K562 (cell line): Measurements from ENCODE around the gene FKBP9. TPM values are rescaled to one million over a fixed set of nuclear protein-coding genes. Genes with fewer than 3 reads are reported as not detected.
A peak's percentile ranks its signal among the peaks of the same experiment; 100 is the strongest.

Source experiments
- ATAC-seq: fragments of 200-7000 bp; cut with Tn5 transposase; 3 replicates; pipeline ENCODE4 v1.9.1; 2020; ENCODE audit warnings: moderate library complexity
- BruUV-seq: library from RNA; stranded (reverse); fragments of 400-500 nt; replicated peaks from 2 replicates; lab custom pipeline; 2021; lab: Mats Ljungman, UMichigan
- CTCF ChIA-PET: fragments of 300-600 bp; formaldehyde crosslinking; extraction: SDS; loops from one replicate; lab custom pipeline; 2021; ENCODE audit warnings: low intra/inter-chr PET ratio; lab: Yijun Ruan, JAX
- POLR2A ChIA-PET: fragments of 300-600, 350-650 bp; sonication (Branson Sonifier 250); formaldehyde crosslinking; extraction: SDS; loops from one replicate; lab custom pipeline; 2021; ENCODE audit warnings: antibody characterized with exemption, inconsistent platforms; lab: Yijun Ruan, JAX
- DNase-seq, 4 experiments: peaks; one replicate each; pipeline versions ENCODE4 v3.0.0 to v3.0.0-alpha.2; 2011 to 2018; ENCODE audit warnings: low spot score in 3 of 4, mixed read lengths in 3 of 4; ENCODE audit errors: extremely low read depth in 1 of 4
- FAIRE-seq: peaks from 2 replicates; lab custom pipeline; 2011; peaks lifted over from hg19 to GRCh38; lab: Jason Lieb, UNC
- H2AFZ ChIP-seq: 2 replicates; pipeline ENCODE4 v1.6.0; 2011; ENCODE audit warnings: low read depth, low read length, control low read depth, inconsistent platforms
- H3K27ac ChIP-seq: fragments of 200-600 bp; 3 replicates; pipeline ENCODE4 v1.8.0; 2011; ENCODE audit warnings: low read depth, mild to moderate bottlenecking, control low read depth, inconsistent platforms, low read length, moderate library complexity, mixed read lengths; ENCODE audit errors: extremely low read depth
- H3K27me3 ChIP-seq, 2 experiments: fragments of 300-600 bp in 1 of 2; 2 replicates in 1 of 2; 3 replicates in 1 of 2; pipeline versions ENCODE4 v1.6.0 to v1.8.0; 2011; ENCODE audit warnings: inconsistent platforms in 2 of 2, low read length in 2 of 2, mild to moderate bottlenecking in 1 of 2, mixed read lengths in 1 of 2, moderate library complexity in 1 of 2; ENCODE audit not compliant: control insufficient read depth in 2 of 2, insufficient read depth in 2 of 2
- H3K36me3 ChIP-seq: fragments of 300-600 bp; 3 replicates; pipeline ENCODE4 v1.8.0; 2011; ENCODE audit warnings: mild to moderate bottlenecking, low read length, inconsistent platforms; ENCODE audit not compliant: control insufficient read depth, insufficient read depth
- H3K4me1 ChIP-seq, 2 experiments: fragments of 200-600 bp in 1 of 2; replicated peaks in 1 of 2; 2 replicates in 1 of 2; 3 replicates in 1 of 2; pipeline versions ENCODE4 v1.5.1 to v1.8.0; 2011; ENCODE audit warnings: inconsistent platforms in 2 of 2, low read length in 2 of 2, mild to moderate bottlenecking in 1 of 2, mixed read lengths in 1 of 2, moderate library complexity in 1 of 2; ENCODE audit not compliant: control insufficient read depth in 2 of 2, insufficient read depth in 2 of 2
- H3K4me2 ChIP-seq: 2 replicates; pipeline ENCODE4 v1.6.1; 2011; ENCODE audit warnings: low read length, control low read depth, inconsistent platforms, mixed read lengths; ENCODE audit not compliant: insufficient read depth
- H3K4me3 ChIP-seq: fragments of 200-600 bp; sonication (generic), shearing (Covaris generic); 2 replicates; pipeline ENCODE4 v1.5.1; 2016; ENCODE audit warnings: control low read depth, inconsistent platforms
- H3K79me2 ChIP-seq: fragments of 200-600 bp; 3 replicates; pipeline ENCODE4 v1.8.0; 2011; ENCODE audit warnings: low read length, inconsistent platforms; ENCODE audit not compliant: control insufficient read depth, insufficient read depth
- H3K9ac ChIP-seq, 2 experiments: 2 replicates each; pipeline versions ENCODE4 v1.6.0 to v1.6.1; 2011; ENCODE audit warnings: low read depth in 2 of 2, low read length in 2 of 2, control low read depth in 1 of 2, inconsistent platforms in 1 of 2, mild to moderate bottlenecking in 1 of 2, mixed read lengths in 1 of 2; ENCODE audit not compliant: insufficient read depth in 1 of 2
- H3K9me1 ChIP-seq: one replicate; pipeline ENCODE4 v1.6.0; 2011; ENCODE audit warnings: inconsistent platforms, mild to moderate bottlenecking, low read length, moderate library complexity; ENCODE audit not compliant: control insufficient read depth, insufficient read depth
- H3K9me3 ChIP-seq: replicated peaks from 2 replicates; pipeline ENCODE4 v1.5.1; 2011; ENCODE audit warnings: low read depth, low read length, inconsistent platforms; ENCODE audit not compliant: control insufficient read depth, insufficient read depth
- H4K20me1 ChIP-seq: replicated peaks from 2 replicates; pipeline ENCODE4 v1.6.1; 2011; ENCODE audit warnings: low read length, inconsistent platforms, mixed read lengths; ENCODE audit not compliant: control insufficient read depth, insufficient read depth
- MEF2A ChIP-seq: IDR thresholded peaks from 2 replicates; pipeline ENCODE4 v1.6.1; 2011; ENCODE audit warnings: low read depth, mild to moderate bottlenecking, low read length, moderate library complexity; ENCODE audit not compliant: control insufficient read depth
- SUPT5H ChIP-seq: fragments of 450-650 bp; IDR thresholded peaks from 2 replicates; pipeline ENCODE4 v1.6.1; 2016
- WGBS: fragments of 100-300 bp; shearing (Covaris generic); methylation state at CpG from one replicate; pipeline ENCODE4 v1.1.6; 2016; ENCODE audit warnings: low coverage, mixed read lengths; ENCODE audit not compliant: insufficient coverage; ENCODE audit errors: missing lambda C conversion rate; 5-methylcytosine and 5-hydroxymethylcytosine counted together
- in situ Hi-C: fragments of 300-500 bp; cut with MboI; formaldehyde crosslinking; loops from 4 replicates; pipeline ENCODE4 v1.15.0; 2018; ENCODE audit warnings: inconsistent platforms, mixed read lengths
- intact Hi-C: fragments of 100-400 bp; cut with micrococcal nuclease; formaldehyde crosslinking; loops from 2 replicates; pipeline ENCODE4 v1.14.2; 2022
- polyA plus RNA-seq, 8 experiments: library from polyadenylated mRNA; depleted of rRNA in 4 of 8; stranded (reverse) in 5 of 8; unstranded in 3 of 8; fragments of >200 nt; fragmentation: Nextera tagmentation in 2 of 8; fragmentation: Illumina TruSeq in 1 of 8; extraction: Ambion mirVana in 2 of 8; extraction: Trizol in 1 of 8; gene quantifications; 2 replicates each; pipeline versions ENCODE4 v1.2.1 to v1.2.3, GENCODE V29; 2011 to 2014; ENCODE audit warnings: inconsistent platforms in 1 of 8, missing spikeins in 1 of 8
- total RNA-seq, 7 experiments: library from RNA; depleted of rRNA in 6 of 7; stranded (reverse); fragments of >200 nt in 6 of 7; fragmentation: Illumina TruSeq in 2 of 7; extraction: Trizol in 2 of 7; gene quantifications; 2 replicates each; pipeline versions ENCODE4 v1.2.1 to v1.2.3, GENCODE V29; 2011 to 2021; ENCODE audit warnings: low replicate concordance in 1 of 7
- TF ChIP-seq, protein P1 (sequence below), 2 experiments: fragments of 450-650 bp in 1 of 2; sonication (generic) in 1 of 2; formaldehyde crosslinking in 1 of 2; IDR thresholded peaks in 1 of 2; conservative IDR thresholded peaks in 1 of 2; 2 replicates each; pipeline versions ENCODE4 v1.6.1 to v1.8.1; 2016 to 2023; ENCODE audit warnings: mild to moderate bottlenecking in 2 of 2, moderate library complexity in 2 of 2, inconsistent platforms in 1 of 2, missing genetic modification reagents in 1 of 2

FKBP9 gene
- total and polyA plus RNA-seq, 9 of the 15 experiments (the other 6 are each of a cell fraction or from before 2014, with no cell fraction given) = 5.9 to 23.7 (median 15.8) TPM

DNA sequence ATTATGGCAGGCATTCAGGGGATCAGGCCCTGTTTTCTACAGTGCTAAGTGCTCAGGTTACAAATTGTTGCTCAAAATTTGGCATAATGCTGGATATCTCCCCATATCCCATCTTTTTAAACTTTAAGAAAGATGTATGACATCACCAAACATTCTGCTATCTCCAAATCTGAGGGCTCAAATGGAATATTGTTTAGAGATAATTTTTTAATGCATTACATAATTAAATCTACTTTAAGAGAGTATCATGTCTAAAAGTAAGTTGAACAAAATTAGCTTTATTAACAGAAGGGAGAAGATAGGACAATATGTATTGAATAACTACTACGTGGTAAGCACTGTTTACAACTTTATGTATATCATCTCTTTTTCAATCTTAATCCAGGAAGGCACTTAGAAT is 91.5 kb downstream of the FKBP9 start:
- FAIRE-seq (no peak), ATAC-seq (no peak), DNase-seq (no peak)
- POLR2A ChIA-PET = interaction anchor here (1.3 to 1.7 kb wide), 3 partner anchors 9 to 14 kb away, joined by 3 to 6 read pairs (median 4); partner anchors contain the start of gene NT5C3A
- Histone ChIP-seq H3K36me3 (no peaks in the 10 kb centered on the region; the same call in 2 of the 3 replicates), H3K9me1 (no peaks in the 10 kb centered on the region), H3K4me3 (no peak overlapping the region), H4K20me1 (0 out of 2 replicates have a peak, but pooled peaks cover under 1% of the 10 kb centered on the region), H3K9me3 (no peaks in the 10 kb centered on the region), H3K79me2 (peaks cover 95% of the 10 kb centered on the region), H3K27ac (no peak overlapping the region), H3K27me3 (no peaks in the 10 kb centered on the region), H2AFZ (no peak overlapping the region), H3K9ac (no peak overlapping the region), H3K4me1 (peaks cover 3 to 5% of the 10 kb centered on the region in 2 experiments; a peak in 3 of 5 replicates), H3K4me2 (no peak overlapping the region)
- TSS peak; percentile 8 for BruUV-seq
- in situ Hi-C loops (loop anchor here (10.0 kb wide), 1 partner anchor 354 kb away; no protein-coding TSS in a partner anchor), intact Hi-C loops (no loop called here)
- WGBS = 96% methylated on average over 1 of the region's 1 CpG
- CTCF ChIA-PET = no interaction called here
- TF ChIP-seq MEF2A = no peak
- TF ChIP-seq, protein P1, sequence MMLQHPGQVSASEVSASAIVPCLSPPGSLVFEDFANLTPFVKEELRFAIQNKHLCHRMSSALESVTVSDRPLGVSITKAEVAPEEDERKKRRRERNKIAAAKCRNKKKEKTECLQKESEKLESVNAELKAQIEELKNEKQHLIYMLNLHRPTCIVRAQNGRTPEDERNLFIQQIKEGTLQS (IDR thresholded peaks at IDR 0.05) = 0 out of 2 replicates have a peak, but pooled peaks have one; percentile 12
- TF ChIP-seq, protein P1 (CRISPR knock-in tag; conservative IDR thresholded peaks at IDR 0.05) = no peak
- no peak for TF ChIP-seq SUPT5H
